NB4 (cell line): ENCODE data around the gene PLP2.

Experiments
- MYC ChIP-seq: IDR thresholded peaks from 2 replicates; pipeline ENCODE4 v1.6.1; 2011; ENCODE audit warnings: low read depth, low read length
- POLR2A ChIP-seq: IDR thresholded peaks from 2 replicates; pipeline ENCODE4 v1.6.1; 2011; ENCODE audit warnings: mild to moderate bottlenecking; ENCODE audit not compliant: insufficient read length; ENCODE audit errors: extremely low read depth
- TF ChIP-seq, protein P1 (sequence below): IDR thresholded peaks from one replicate; pipeline ENCODE4 v1.5.1; 2012; ENCODE audit warnings: low read depth, low read length
- TF ChIP-seq, protein P2 (sequence below): IDR thresholded peaks from 2 replicates; pipeline ENCODE4 v1.6.1; 2011; ENCODE audit warnings: low read depth, low read length

GRCh38 chrX:49193542-49193964 lies 21.9 kb downstream of the PLP2 start:
- TF ChIP-seq POLR2A (no peak), MYC (no peak)
- TF ChIP-seq, protein P1, sequence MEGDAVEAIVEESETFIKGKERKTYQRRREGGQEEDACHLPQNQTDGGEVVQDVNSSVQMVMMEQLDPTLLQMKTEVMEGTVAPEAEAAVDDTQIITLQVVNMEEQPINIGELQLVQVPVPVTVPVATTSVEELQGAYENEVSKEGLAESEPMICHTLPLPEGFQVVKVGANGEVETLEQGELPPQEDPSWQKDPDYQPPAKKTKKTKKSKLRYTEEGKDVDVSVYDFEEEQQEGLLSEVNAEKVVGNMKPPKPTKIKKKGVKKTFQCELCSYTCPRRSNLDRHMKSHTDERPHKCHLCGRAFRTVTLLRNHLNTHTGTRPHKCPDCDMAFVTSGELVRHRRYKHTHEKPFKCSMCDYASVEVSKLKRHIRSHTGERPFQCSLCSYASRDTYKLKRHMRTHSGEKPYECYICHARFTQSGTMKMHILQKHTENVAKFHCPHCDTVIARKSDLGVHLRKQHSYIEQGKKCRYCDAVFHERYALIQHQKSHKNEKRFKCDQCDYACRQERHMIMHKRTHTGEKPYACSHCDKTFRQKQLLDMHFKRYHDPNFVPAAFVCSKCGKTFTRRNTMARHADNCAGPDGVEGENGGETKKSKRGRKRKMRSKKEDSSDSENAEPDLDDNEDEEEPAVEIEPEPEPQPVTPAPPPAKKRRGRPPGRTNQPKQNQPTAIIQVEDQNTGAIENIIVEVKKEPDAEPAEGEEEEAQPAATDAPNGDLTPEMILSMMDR = no peak
- TF ChIP-seq, protein P2, sequence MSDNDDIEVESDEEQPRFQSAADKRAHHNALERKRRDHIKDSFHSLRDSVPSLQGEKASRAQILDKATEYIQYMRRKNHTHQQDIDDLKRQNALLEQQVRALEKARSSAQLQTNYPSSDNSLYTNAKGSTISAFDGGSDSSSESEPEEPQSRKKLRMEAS = no peak
